ENCODE measurements around the gene BAD.
A peak's percentile ranks its signal among the peaks of the same experiment; 100 is the strongest.
"Not testable (repeated sequence)": the region's sequence is repeated elsewhere in the genome, so short reads cannot be mapped to it uniquely, and the experiment has no call there.

The BAD gene

GRCh38 chr11:64314805-64315561 lies 30.5 kb upstream of the BAD start:
- no peak for DNase-seq

- no peak for DNase-seq
Observed at GRCh38 chr11:64314146-64314804, 29.8 kb upstream of the BAD start.

GRCh38 chr11:64313491-64314145 lies 29.2 kb upstream of the BAD start:
- DNase-seq: no peak

- no peak for DNase-seq
Observed at GRCh38 chr11:64312947-64313346, 28.5 kb upstream of the BAD start.

GRCh38 chr11:64307795-64308194 lies 23.3 kb upstream of the BAD start:
- DNase-seq: not testable (repeated sequence)

GRCh38 chr11:64306876-64307622 lies 22.6 kb upstream of the BAD start:
- no peak for DNase-seq

GRCh38 chr11:64306563-64306875 lies 22.1 kb upstream of the BAD start:
- no peak for DNase-seq

GRCh38 chr11:64305691-64306562 lies 21.5 kb upstream of the BAD start:
- peak; percentile 79 for DNase-seq

GRCh38 chr11:64305075-64305690 lies 20.7 kb upstream of the BAD start, which contains the start of gene ESRRA:
ESRRA (plus strand) TSS chr11:64305524; CDS start chr11:64307180, 1,656 bp downstream.
- DNase-seq: peak; percentile 98

- peak; percentile 92 for DNase-seq
Observed at GRCh38 chr11:64304316-64305072, 20.0 kb upstream of the BAD start.

GRCh38 chr11:64304032-64304315 lies 19.5 kb upstream of the BAD start:
- DNase-seq: no peak

GRCh38 chr11:64303109-64304031 lies 18.9 kb upstream of the BAD start:
- DNase-seq: no peak

- peak; percentile 28 for DNase-seq
Observed at GRCh38 chr11:64299847-64300648, 15.6 kb upstream of the BAD start, which contains the start of gene CATSPERZ. CATSPERZ (plus strand) TSS chr11:64300358; CDS start chr11:64300411, 53 bp downstream.

GRCh38 chr11:64298966-64299846 lies 14.7 kb upstream of the BAD start:
- no peak for DNase-seq

GRCh38 chr11:64297699-64298358 lies 13.4 kb upstream of the BAD start:
- no peak for DNase-seq

GRCh38 chr11:64296830-64297698 lies 12.6 kb upstream of the BAD start:
- DNase-seq: no peak
